Chondrocyte (in vitro differentiated cells): ENCODE results near the gene CPB1. TPM values are rescaled to one million over a fixed set of nuclear protein-coding genes. Genes with fewer than 3 reads are reported as not detected.

Experiments
- DNase-seq: peaks from one replicate; pipeline ENCODE4 v3.0.0; 2021; ENCODE audit warnings: mixed read lengths, low spot score
- H3K27ac Mint-ChIP-seq: one replicate; pipeline ENCODE4 v1.8.0; 2021; ENCODE audit warnings: mild to moderate bottlenecking, moderate library complexity, mixed read lengths; ENCODE audit not compliant: unreplicated experiment
- H3K27me3 Mint-ChIP-seq: 2 replicates; pipeline ENCODE4 v1.8.0; 2021; ENCODE audit warnings: low read depth, mixed read lengths
- H3K36me3 Mint-ChIP-seq: 2 replicates; pipeline ENCODE4 v1.8.0; 2021; ENCODE audit warnings: low read depth, mixed read lengths
- H3K4me1 Mint-ChIP-seq: 2 replicates; pipeline ENCODE4 v1.8.0; 2021; ENCODE audit warnings: low read depth, mild to moderate bottlenecking, mixed read lengths
- H3K4me3 Mint-ChIP-seq: one replicate; pipeline ENCODE4 v1.8.0; 2021; ENCODE audit warnings: mild to moderate bottlenecking, moderate library complexity, mixed read lengths; ENCODE audit not compliant: unreplicated experiment
- H3K9me3 Mint-ChIP-seq: 2 replicates; pipeline ENCODE4 v1.8.0; 2021; ENCODE audit warnings: low read depth, mixed read lengths
- total RNA-seq: library from RNA; stranded (reverse); gene quantifications from 3 replicates; pipeline ENCODE4 v1.2.1, GENCODE V29; 2021
- TF ChIP-seq, protein P1 (sequence below): fragments of 200-600 bp; sonication (generic); IDR thresholded peaks from 2 replicates; pipeline ENCODE4 v1.5.0; 2021; ENCODE audit warnings: antibody characterized with exemption, mild to moderate bottlenecking, moderate library complexity

CPB1 gene
- total RNA-seq, 1 donor from 2014 or later = not detected

- no peak for DNase-seq
- TF ChIP-seq, protein P1, sequence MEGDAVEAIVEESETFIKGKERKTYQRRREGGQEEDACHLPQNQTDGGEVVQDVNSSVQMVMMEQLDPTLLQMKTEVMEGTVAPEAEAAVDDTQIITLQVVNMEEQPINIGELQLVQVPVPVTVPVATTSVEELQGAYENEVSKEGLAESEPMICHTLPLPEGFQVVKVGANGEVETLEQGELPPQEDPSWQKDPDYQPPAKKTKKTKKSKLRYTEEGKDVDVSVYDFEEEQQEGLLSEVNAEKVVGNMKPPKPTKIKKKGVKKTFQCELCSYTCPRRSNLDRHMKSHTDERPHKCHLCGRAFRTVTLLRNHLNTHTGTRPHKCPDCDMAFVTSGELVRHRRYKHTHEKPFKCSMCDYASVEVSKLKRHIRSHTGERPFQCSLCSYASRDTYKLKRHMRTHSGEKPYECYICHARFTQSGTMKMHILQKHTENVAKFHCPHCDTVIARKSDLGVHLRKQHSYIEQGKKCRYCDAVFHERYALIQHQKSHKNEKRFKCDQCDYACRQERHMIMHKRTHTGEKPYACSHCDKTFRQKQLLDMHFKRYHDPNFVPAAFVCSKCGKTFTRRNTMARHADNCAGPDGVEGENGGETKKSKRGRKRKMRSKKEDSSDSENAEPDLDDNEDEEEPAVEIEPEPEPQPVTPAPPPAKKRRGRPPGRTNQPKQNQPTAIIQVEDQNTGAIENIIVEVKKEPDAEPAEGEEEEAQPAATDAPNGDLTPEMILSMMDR = no peak
- Mint-ChIP-seq H3K4me3 (no peak overlapping the region), H3K4me1 (no peaks in the 10 kb centered on the region), H3K27me3 (no peaks in the 10 kb centered on the region), H3K36me3 (no peaks in the 10 kb centered on the region), H3K9me3 (no peaks in the 10 kb centered on the region), H3K27ac (no peak overlapping the region)
Measured at GRCh38 chr3:148847351-148847750, 19.7 kb downstream of the CPB1 start.

- TF ChIP-seq, protein P1 = no peak
- Mint-ChIP-seq H3K4me1 (no peaks in the 10 kb centered on the region), H3K4me3 (no peak overlapping the region), H3K36me3 (no peaks in the 10 kb centered on the region), H3K27ac (no peak overlapping the region), H3K9me3 (no peaks in the 10 kb centered on the region), H3K27me3 (no peaks in the 10 kb centered on the region)
- DNase-seq = no peak
Measured at GRCh38 chr3:148848410-148848809, 20.8 kb downstream of the CPB1 start.

GRCh38 chr3:148852271-148852992 lies 24.8 kb downstream of the CPB1 start:
- Mint-ChIP-seq H3K9me3 (no peaks in the 10 kb centered on the region), H3K27me3 (peaks cover 2% of the 10 kb centered on the region), H3K27ac (no peak overlapping the region), H3K4me3 (no peak overlapping the region), H3K4me1 (no peaks in the 10 kb centered on the region), H3K36me3 (no peaks in the 10 kb centered on the region)
- DNase-seq = no peak
- TF ChIP-seq, protein P1 = no peak

DNA sequence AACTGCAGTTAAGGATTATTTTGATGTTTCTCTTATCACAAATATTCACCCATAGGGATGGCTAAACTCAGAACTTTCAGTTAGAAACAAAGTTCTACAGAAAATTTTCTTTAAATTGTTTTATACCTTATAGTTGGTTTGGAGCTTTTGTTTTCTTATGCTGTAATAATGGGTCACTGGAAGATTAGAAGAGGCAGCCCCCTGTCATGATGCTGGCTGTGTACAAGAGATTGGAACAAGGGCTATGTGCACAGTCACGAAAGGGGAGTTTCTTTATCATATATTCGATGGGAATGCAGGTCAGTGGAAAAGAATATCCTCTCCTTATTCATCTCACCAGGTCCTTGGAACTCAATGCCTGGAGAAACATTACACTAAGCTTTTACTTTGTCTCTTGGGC lies 25.5 kb downstream of the CPB1 start:
- Mint-ChIP-seq H3K36me3 (no peaks in the 10 kb centered on the region), H3K4me1 (no peaks in the 10 kb centered on the region), H3K9me3 (no peaks in the 10 kb centered on the region), H3K27me3 (peaks cover 2% of the 10 kb centered on the region), H3K4me3 (no peak overlapping the region), H3K27ac (no peak overlapping the region)
- TF ChIP-seq, protein P1 = no peak
- DNase-seq = no peak

DNA sequence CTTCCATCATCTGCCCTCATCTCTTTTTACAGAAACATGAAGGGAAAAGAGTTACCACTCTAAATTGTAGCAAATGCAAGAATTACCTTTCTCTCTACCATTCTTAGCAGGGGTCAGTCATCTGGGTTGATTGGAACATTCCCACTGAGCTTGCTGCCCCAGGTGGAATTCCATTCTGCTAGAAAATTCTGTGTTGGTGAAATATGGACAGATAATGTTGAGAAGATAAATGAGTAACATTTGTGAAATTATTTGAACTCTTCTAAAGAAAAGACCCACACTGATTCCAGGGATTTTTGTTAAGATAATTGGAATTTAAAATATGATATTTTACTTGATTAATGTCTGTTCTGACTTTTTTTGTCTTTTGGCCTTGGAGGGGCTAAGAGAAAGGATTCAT lies 26.4 kb downstream of the CPB1 start:
- no peak overlapping the region for H3K4me3 Mint-ChIP-seq
- H3K9me3 Mint-ChIP-seq = no peaks in the 10 kb centered on the region
- H3K36me3 Mint-ChIP-seq = no peaks in the 10 kb centered on the region
- no peak for DNase-seq
- TF ChIP-seq, protein P1 = no peak
- H3K27me3 Mint-ChIP-seq = peaks cover 2% of the 10 kb centered on the region
- no peak overlapping the region for H3K27ac Mint-ChIP-seq
- no peaks in the 10 kb centered on the region for H3K4me1 Mint-ChIP-seq
